Kidney (tissue), 14 donors: ENCODE results near the gene SHISA7. TPM values are rescaled to one million over a fixed set of nuclear protein-coding genes. Genes with fewer than 3 reads are reported as not detected.

Experiments used
- DNase-seq, 5 donors: peaks; one replicate each; pipeline ENCODE4 v3.0.0-alpha.2; 2013 to 2020
- FAIRE-seq: peaks from 2 replicates; lab custom pipeline; 2012; peaks lifted over from hg19 to GRCh38; lab: Jason Lieb, UNC
- H3K27ac ChIP-seq, 2 donors: one replicate each; pipeline ENCODE4 v1.7.0; 2013; ENCODE audit warnings: low read depth in 2 of 2, low read length in 2 of 2, inconsistent platforms in 1 of 2
- H3K27me3 ChIP-seq: one replicate; pipeline ENCODE4 v1.7.1; 2013; ENCODE audit warnings: low read length, inconsistent platforms; ENCODE audit not compliant: control insufficient read depth, insufficient read depth
- H3K36me3 ChIP-seq, 3 donors: one replicate each; pipeline versions ENCODE4 v1.7.0 to v1.7.1; 2013; ENCODE audit warnings: low read length in 3 of 3, control low read depth in 1 of 3, inconsistent platforms in 1 of 3; ENCODE audit not compliant: insufficient read depth in 3 of 3, control insufficient read depth in 2 of 3
- H3K4me1 ChIP-seq, 3 donors: one replicate each; pipeline versions ENCODE4 v1.7.0 to v1.7.1; 2013; ENCODE audit warnings: low read length in 3 of 3, inconsistent platforms in 1 of 3, low read depth in 1 of 3; ENCODE audit not compliant: control insufficient read depth in 2 of 3, insufficient read depth in 2 of 3
- H3K4me3 ChIP-seq, 3 donors: one replicate each; pipeline versions ENCODE4 v1.7.0 to v1.8.1; 2013; ENCODE audit warnings: low read length in 3 of 3, control low read depth in 1 of 3, inconsistent platforms in 1 of 3
- H3K9ac ChIP-seq, 3 donors: one replicate each; pipeline versions ENCODE4 v1.7.0 to v1.7.1; 2013; ENCODE audit warnings: low read length in 3 of 3, control low read depth in 1 of 3, inconsistent platforms in 1 of 3
- H3K9me3 ChIP-seq, 3 donors: one replicate each; pipeline versions ENCODE4 v1.7.0 to v1.7.1; 2013; ENCODE audit warnings: low read length in 3 of 3, control low read depth in 1 of 3, inconsistent platforms in 1 of 3; ENCODE audit not compliant: control insufficient read depth in 2 of 3, insufficient read depth in 1 of 3
- intact Hi-C: fragments of 100-400 bp; cut with DNase I; formaldehyde crosslinking; loops from one replicate; pipeline ENCODE4 v1.11.1; 2022
- polyA plus RNA-seq: library from polyadenylated mRNA; stranded (reverse); fragments of 350-450 nt; fragmentation: Illumina TruSeq; extraction: RNeasy Lipid Tissue Mini Kit (QIAGEN cat#74804); gene quantifications from one replicate; pipeline ENCODE4 v1.2.3, GENCODE V29; 2014; ENCODE audit warnings: low read depth, low replicate concordance; ENCODE audit not compliant: insufficient read depth
- total RNA-seq: library from RNA; stranded (reverse); fragmentation: NEBNext Ultra II Directional; extraction: Animal tissue kit (Norgen Biotek cat#: 25700); gene quantifications from one replicate; pipeline ENCODE4 v1.2.1, GENCODE V29; 2021
- TF ChIP-seq, protein P1 (sequence below): IDR thresholded peaks from 3 replicates; pipeline ENCODE4 v1.5.1; 2012; ENCODE audit warnings: mild to moderate bottlenecking, moderate library complexity, borderline replicate concordance; ENCODE audit not compliant: insufficient read depth; ENCODE audit errors: extremely low read depth
- donor health status: control.
- donor health status: control.
- donor health status: control.
- donor health status: control.
- donor health status: control.
- donor health status: DM: yes; HTN: yes; CAD: no.
- donor health status: Normal renal cell carcinoma (clear cell type).

Gene SHISA7
- total and polyA plus RNA-seq, 2 donors from 2014 or later = not detected

DNA sequence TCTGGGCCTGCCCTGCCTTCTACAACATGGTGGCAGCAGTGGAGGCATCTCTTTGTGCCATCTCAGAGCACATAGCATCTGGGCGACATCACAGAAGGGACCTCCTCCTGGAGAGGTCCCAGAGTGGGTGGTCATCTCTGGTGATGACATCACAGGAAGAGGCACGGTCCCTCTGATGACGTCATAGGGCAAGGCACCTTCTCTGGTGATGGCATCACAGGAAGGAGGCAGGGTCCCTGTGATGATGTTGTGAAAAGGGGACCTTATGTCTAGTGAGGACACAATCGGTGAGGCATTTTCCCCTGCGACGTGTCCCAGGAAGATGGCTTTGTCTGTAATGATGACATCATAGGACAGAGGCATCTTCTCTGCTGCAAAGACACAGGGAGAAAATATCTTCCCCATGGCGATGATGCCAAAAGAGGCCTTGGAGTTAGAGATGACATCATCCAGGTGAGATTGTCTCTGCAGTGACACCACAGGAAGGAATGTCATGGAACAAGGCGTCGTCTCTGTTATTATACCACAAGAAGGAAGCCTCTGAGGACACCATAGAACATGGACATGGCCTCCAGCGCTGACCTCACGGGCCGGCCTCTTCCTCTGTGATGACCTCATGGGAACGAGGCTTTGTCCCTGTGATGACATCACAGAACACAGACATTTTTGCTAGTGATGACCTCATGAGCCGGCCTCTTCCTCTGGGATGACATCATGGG lies 10.7 kb downstream of the SHISA7 start:
- FAIRE-seq (no peak), DNase-seq (no peak)
- Histone ChIP-seq H3K4me1 (no peaks in the 10 kb centered on the region), H3K36me3 (no peaks in the 10 kb centered on the region), H3K9me3 (no peaks in the 10 kb centered on the region), H3K27me3 (peaks cover 12% of the 10 kb centered on the region), H3K27ac (no peak overlapping the region), H3K4me3 (no peak overlapping the region), H3K9ac (no peak overlapping the region)
- TF ChIP-seq, protein P1, sequence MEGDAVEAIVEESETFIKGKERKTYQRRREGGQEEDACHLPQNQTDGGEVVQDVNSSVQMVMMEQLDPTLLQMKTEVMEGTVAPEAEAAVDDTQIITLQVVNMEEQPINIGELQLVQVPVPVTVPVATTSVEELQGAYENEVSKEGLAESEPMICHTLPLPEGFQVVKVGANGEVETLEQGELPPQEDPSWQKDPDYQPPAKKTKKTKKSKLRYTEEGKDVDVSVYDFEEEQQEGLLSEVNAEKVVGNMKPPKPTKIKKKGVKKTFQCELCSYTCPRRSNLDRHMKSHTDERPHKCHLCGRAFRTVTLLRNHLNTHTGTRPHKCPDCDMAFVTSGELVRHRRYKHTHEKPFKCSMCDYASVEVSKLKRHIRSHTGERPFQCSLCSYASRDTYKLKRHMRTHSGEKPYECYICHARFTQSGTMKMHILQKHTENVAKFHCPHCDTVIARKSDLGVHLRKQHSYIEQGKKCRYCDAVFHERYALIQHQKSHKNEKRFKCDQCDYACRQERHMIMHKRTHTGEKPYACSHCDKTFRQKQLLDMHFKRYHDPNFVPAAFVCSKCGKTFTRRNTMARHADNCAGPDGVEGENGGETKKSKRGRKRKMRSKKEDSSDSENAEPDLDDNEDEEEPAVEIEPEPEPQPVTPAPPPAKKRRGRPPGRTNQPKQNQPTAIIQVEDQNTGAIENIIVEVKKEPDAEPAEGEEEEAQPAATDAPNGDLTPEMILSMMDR = no peak
- intact Hi-C loops = no loop called here

DNA sequence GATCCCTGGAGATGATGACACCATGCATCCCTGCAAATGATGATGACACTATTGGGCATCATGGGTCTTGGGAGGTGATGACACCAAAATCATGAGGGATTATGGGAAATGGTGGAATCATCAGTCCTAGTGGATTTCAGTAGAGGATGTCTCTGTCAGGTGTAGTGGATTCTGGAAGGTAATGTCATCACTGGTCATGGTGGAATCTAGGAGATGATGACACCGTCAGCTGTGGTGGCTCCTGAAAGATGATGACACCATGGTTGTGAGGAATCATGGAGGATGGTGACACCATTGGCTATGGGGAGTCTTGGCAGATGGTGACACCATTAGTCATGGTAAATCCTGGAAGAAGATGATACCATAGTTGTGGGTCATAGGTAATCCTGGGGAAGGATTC lies 11.9 kb downstream of the SHISA7 start:
- TF ChIP-seq, protein P1 = no peak
- Histone ChIP-seq H3K9ac (no peak overlapping the region), H3K27me3 (peaks cover 12% of the 10 kb centered on the region), H3K36me3 (no peaks in the 10 kb centered on the region), H3K27ac (no peak overlapping the region), H3K4me1 (no peaks in the 10 kb centered on the region), H3K9me3 (no peaks in the 10 kb centered on the region), H3K4me3 (no peak overlapping the region)
- DNase-seq = no peak
- intact Hi-C loops = no loop called here
- FAIRE-seq = no peak

DNA sequence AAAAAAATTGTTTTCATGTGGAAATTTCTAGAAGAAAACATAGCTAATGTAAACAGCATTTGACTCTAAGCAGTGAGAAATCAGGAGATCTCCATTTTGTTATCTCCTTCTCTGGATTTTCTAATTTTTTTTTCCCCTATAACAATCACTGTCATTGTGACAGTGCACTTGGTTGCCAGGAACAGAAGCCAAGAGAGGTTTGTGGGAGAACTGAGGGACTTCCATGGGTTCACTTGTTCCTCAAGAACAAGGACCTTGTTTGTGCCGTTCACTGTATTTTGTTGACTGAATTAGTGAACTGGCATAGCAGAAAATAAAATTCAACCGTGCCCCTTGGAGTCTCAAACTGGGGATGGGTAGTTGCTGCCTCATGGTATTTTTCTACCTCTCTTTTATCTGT lies 17.1 kb downstream of the SHISA7 start:
- Histone ChIP-seq H3K9ac (no peak overlapping the region), H3K27ac (no peak overlapping the region), H3K9me3 (no peaks in the 10 kb centered on the region), H3K4me1 (no peaks in the 10 kb centered on the region), H3K36me3 (no peaks in the 10 kb centered on the region), H3K27me3 (no peaks in the 10 kb centered on the region), H3K4me3 (no peak overlapping the region)
- intact Hi-C loops = loop anchor here (10.0 kb wide), 1 partner anchor 271 kb away; the partner anchor contains the start of gene TNNI3
- DNase-seq (no peak), FAIRE-seq (no peak)
- TF ChIP-seq, protein P1 = no peak
